Endothelial cell of umbilical vein (primary cell): ENCODE results near the gene TOX4. TPM values are rescaled to one million over a fixed set of nuclear protein-coding genes. Genes with fewer than 3 reads are reported as not detected.

Source experiments
- BruUV-seq: library from RNA; stranded (reverse); fragments of 400-500 nt; replicated peaks from 2 replicates; lab custom pipeline; 2021; lab: Mats Ljungman, UMichigan
- CTCF ChIA-PET: fragments of 300-600, 350-600 bp; sonication (Branson Sonifier 250); formaldehyde crosslinking; loops from one replicate; lab custom pipeline; 2021; ENCODE audit warnings: antibody characterized with exemption, inconsistent platforms; lab: Charles Lee
- POLR2A ChIA-PET: fragments of 300-600, 350-600 bp; sonication (Branson Sonifier 250); formaldehyde crosslinking; loops from one replicate; lab custom pipeline; 2021; ENCODE audit warnings: antibody characterized with exemption, inconsistent platforms; lab: Charles Lee
- DNase-seq: peaks from one replicate; pipeline ENCODE4 v3.0.0-alpha.2; 2011; ENCODE audit warnings: low read depth, low spot score
- FAIRE-seq: peaks from 2 replicates; lab custom pipeline; 2011; peaks lifted over from hg19 to GRCh38; lab: Jason Lieb, UNC
- H2AFZ ChIP-seq: 2 replicates; pipeline ENCODE4 v1.6.0; 2012; ENCODE audit warnings: low read depth, low read length, control low read depth, inconsistent platforms
- H3K27ac ChIP-seq: 2 replicates; pipeline ENCODE4 v1.5.1; 2011; ENCODE audit warnings: low read depth, mild to moderate bottlenecking, control low read depth, low read length, moderate library complexity; ENCODE audit not compliant: insufficient read depth
- H3K27me3 ChIP-seq, 2 experiments: 2 replicates each; pipeline versions ENCODE4 v1.6.0 to v1.6.1; 2011; ENCODE audit warnings: low read length in 2 of 2, mixed read lengths in 1 of 2; ENCODE audit not compliant: control insufficient read depth in 2 of 2, insufficient read depth in 2 of 2
- H3K36me3 ChIP-seq, 2 experiments: 2 replicates in 1 of 2; 3 replicates in 1 of 2; pipeline ENCODE4 v1.5.1; 2011; ENCODE audit warnings: low read length in 2 of 2, mild to moderate bottlenecking in 1 of 2, moderate library complexity in 1 of 2; ENCODE audit not compliant: control insufficient read depth in 2 of 2, insufficient read depth in 2 of 2; ENCODE audit errors: extremely low read depth in 1 of 2
- H3K4me1 ChIP-seq: 3 replicates; pipeline ENCODE4 v1.5.1; 2011; ENCODE audit warnings: mild to moderate bottlenecking, low read length; ENCODE audit not compliant: control insufficient read depth, insufficient read depth; ENCODE audit errors: extremely low read depth
- H3K4me2 ChIP-seq: 2 replicates; pipeline ENCODE4 v1.6.1; 2011; ENCODE audit warnings: low read length, control low read depth, mixed read lengths; ENCODE audit not compliant: insufficient read depth
- H3K4me3 ChIP-seq, 3 experiments: fragments of 200-600 bp in 1 of 3; sonication (generic), shearing (Covaris generic) in 1 of 3; replicated peaks in 1 of 3; 2 replicates each; pipeline ENCODE4 v1.5.1; 2011 to 2016; ENCODE audit warnings: control low read depth in 3 of 3, low read length in 3 of 3, mild to moderate bottlenecking in 2 of 3, inconsistent platforms in 1 of 3, low read depth in 1 of 3, moderate library complexity in 1 of 3; ENCODE audit not compliant: insufficient read depth in 1 of 3
- H3K79me2 ChIP-seq: 2 replicates; pipeline ENCODE4 v1.6.0; 2012; ENCODE audit warnings: low read length, inconsistent platforms; ENCODE audit not compliant: control insufficient read depth, insufficient read depth
- H3K9ac ChIP-seq: replicated peaks from 2 replicates; pipeline ENCODE3; 2011; ENCODE audit warnings: low read length, control low read depth; ENCODE audit not compliant: insufficient read depth; ENCODE audit errors: extremely low read depth
- H3K9me1 ChIP-seq: replicated peaks from 3 replicates; pipeline ENCODE4 v1.6.0; 2011; ENCODE audit warnings: mild to moderate bottlenecking, low read length; ENCODE audit not compliant: control insufficient read depth, insufficient read depth; ENCODE audit errors: extremely low read depth
- H3K9me3 ChIP-seq: replicated peaks from 2 replicates; pipeline ENCODE4 v1.5.1; 2012; ENCODE audit warnings: low read length, inconsistent platforms; ENCODE audit not compliant: control insufficient read depth, insufficient read depth
- H4K20me1 ChIP-seq: replicated peaks from 2 replicates; pipeline ENCODE3; 2011; ENCODE audit warnings: mild to moderate bottlenecking, low read length; ENCODE audit not compliant: control insufficient read depth, insufficient read depth; ENCODE audit errors: extremely low read depth
- CTCF ChIP-seq, 2 donors: IDR thresholded peaks; 1 replicate in 1 of 2; 2 replicates in 1 of 2; pipeline ENCODE4 v1.5.1; 2011; ENCODE audit warnings: low read length in 2 of 2, mild to moderate bottlenecking in 2 of 2, moderate library complexity in 2 of 2, control low read depth in 1 of 2, inconsistent platforms in 1 of 2, low read depth in 1 of 2; ENCODE audit not compliant: insufficient read depth in 1 of 2; ENCODE audit errors: extremely low read depth in 1 of 2
- EZH2 ChIP-seq: IDR thresholded peaks from 2 replicates; pipeline ENCODE4 v1.6.1; 2012; ENCODE audit warnings: borderline replicate concordance, low read depth, mild to moderate bottlenecking, moderate library complexity, low read length, inconsistent platforms; ENCODE audit not compliant: severe bottlenecking
- FOS ChIP-seq: IDR thresholded peaks from 2 replicates; pipeline ENCODE4 v1.6.1; 2011; ENCODE audit warnings: mild to moderate bottlenecking, low read length, moderate library complexity, borderline replicate concordance; ENCODE audit not compliant: insufficient read depth
- GATA2 ChIP-seq: IDR thresholded peaks from 2 replicates; pipeline ENCODE4 v1.7.0; 2011; ENCODE audit warnings: low read depth, mild to moderate bottlenecking, moderate library complexity, mixed read lengths, low read length; ENCODE audit not compliant: insufficient read length, insufficient read depth
- JUN ChIP-seq: IDR thresholded peaks from 2 replicates; pipeline ENCODE4 v1.6.1; 2011; ENCODE audit warnings: borderline replicate concordance, low read depth; ENCODE audit not compliant: insufficient read length, insufficient read depth
- MAX ChIP-seq: IDR thresholded peaks from 2 replicates; pipeline ENCODE4 v1.6.1; 2011; ENCODE audit not compliant: insufficient read depth, insufficient read length
- MYC ChIP-seq: IDR thresholded peaks from one replicate; pipeline ENCODE4 v1.6.1; 2011; ENCODE audit warnings: mild to moderate bottlenecking, low read depth, low read length
- POLR2A ChIP-seq: IDR thresholded peaks from 2 replicates; pipeline ENCODE4 v1.6.1; 2012; ENCODE audit warnings: low read depth, mild to moderate bottlenecking, control low read depth, low read length
- POLR2AphosphoS5 ChIP-seq: IDR thresholded peaks from 2 replicates; pipeline ENCODE4 v1.6.1; 2012; ENCODE audit warnings: low read depth, mild to moderate bottlenecking, control low read depth, low read length, moderate library complexity; ENCODE audit not compliant: insufficient read depth
- dilution Hi-C: fragments of 300-500 bp; cut with MboI; formaldehyde crosslinking; loops from one replicate; pipeline ENCODE4 v1.15.0; 2019; ENCODE audit warnings: low sequenced_read_pairs; ENCODE audit not compliant: extremely low pct_ligation_motif_present
- intact Hi-C: fragments of 100-400 bp; cut with micrococcal nuclease; formaldehyde crosslinking; loops from one replicate; pipeline ENCODE4 v1.10.0; 2022
- polyA plus RNA-seq, 4 experiments: library from polyadenylated mRNA; depleted of rRNA in 3 of 4; stranded (reverse) in 3 of 4; unstranded in 1 of 4; fragments of >200 nt; gene quantifications; 2 replicates each; pipeline versions ENCODE4 v1.2.1 to v1.2.3, GENCODE V29; 2011 to 2012; ENCODE audit warnings: missing spikeins in 1 of 4
- total RNA-seq: library from RNA; stranded (reverse); gene quantifications from 2 replicates; pipeline ENCODE4 v1.2.3, GENCODE V29; 2021

TOX4 gene
- total and polyA plus RNA-seq, 2 donors (not counting 3 experiments of a cell fraction or from before 2014, with no cell fraction given), result 67.4 to 78.4 TPM

GRCh38 chr14:21437063-21437901, 39.7 kb upstream of the TOX4 start:
- no peaks in the 10 kb centered on the region for H3K9me3 ChIP-seq
- peak overlapping the region; percentile 78 for H3K9ac ChIP-seq
- TSS peak; percentile 89 for BruUV-seq
- intact Hi-C loops (loop anchor here (1.0 kb wide), 3 partner anchors 19 to 54 kb away; partner anchors contain the start of genes CHD8 and TOX4), dilution Hi-C loops (no loop called here)
- ChIA-PET CTCF (interaction anchor here (0.8 to 2.2 kb wide), 11 partner anchors 9 to 120 kb away, joined by 3 to 26 read pairs (median 4); partner anchors contain the start of genes CHD8, METTL3, RAB2B and TOX4), POLR2A (interaction anchor here (0.6 to 1.4 kb wide), 8 partner anchors 12 to 203 kb away, joined by 3 to 23 read pairs (median 6); partner anchors contain the start of genes CHD8 and METTL3)
- peak overlapping the region; percentile 100 for H3K4me2 ChIP-seq
- DNase-seq, result peak; percentile 98
- no peaks in the 10 kb centered on the region for H4K20me1 ChIP-seq
- H2AFZ ChIP-seq, result peak overlapping the region; percentile 91
- no peaks in the 10 kb centered on the region for H3K27me3 ChIP-seq
- H3K4me1 ChIP-seq, result peaks cover 15% of the 10 kb centered on the region
- no peak for TF ChIP-seq JUN
- TF ChIP-seq POLR2AphosphoS5, result peak; percentile 72
- peak; percentile 85 for TF ChIP-seq POLR2A
- H3K36me3 ChIP-seq, result peaks cover 2% of the 10 kb centered on the region in 2 experiments
- peaks cover 86% of the 10 kb centered on the region for H3K79me2 ChIP-seq
- peak overlapping the region; percentile 52 to 97 (median 92) for H3K4me3 ChIP-seq
- FAIRE-seq, result peak; percentile 64
- H3K27ac ChIP-seq, result peak overlapping the region; percentile 68
- H3K9me1 ChIP-seq, result peaks cover 6% of the 10 kb centered on the region

GRCh38 chr14:21440859-21441258, 36.1 kb upstream of the TOX4 start:
- CTCF ChIA-PET, result no interaction called here
- TF ChIP-seq JUN (no peak), MAX (no peak), CTCF (IDR thresholded peaks at IDR 0.05; ENCODE audit: extremely low read depth in 1 of 2, insufficient read depth in 1 of 2, low read depth in 1 of 2, low read length in 2 of 2) (no peak), EZH2 (no peak), POLR2AphosphoS5 (no peak), POLR2A (no peak), FOS (no peak), MYC (no peak), GATA2 (no peak)
- H3K4me3 ChIP-seq, result no peak overlapping the region
- H3K79me2 ChIP-seq, result peaks cover 78% of the 10 kb centered on the region
- peaks cover 12% of the 10 kb centered on the region for H3K4me1 ChIP-seq
- dilution Hi-C loops (no loop called here), intact Hi-C loops (no loop called here)
- FAIRE-seq (no peak), DNase-seq (no peak)
- H3K9me1 ChIP-seq, result peaks cover 2% of the 10 kb centered on the region
- no TSS peak for BruUV-seq
- peaks cover 2% of the 10 kb centered on the region in 2 experiments for H3K36me3 ChIP-seq
- POLR2A ChIA-PET, result no interaction called here
- no peaks in the 10 kb centered on the region for H3K9me3 ChIP-seq
- no peak overlapping the region for H2AFZ ChIP-seq
- no peak overlapping the region for H3K27ac ChIP-seq
- H3K4me2 ChIP-seq, result no peak overlapping the region
- H3K9ac ChIP-seq, result no peak overlapping the region
- H4K20me1 ChIP-seq, result no peaks in the 10 kb centered on the region
- H3K27me3 ChIP-seq, result no peaks in the 10 kb centered on the region
